Activated CD8-positive, alpha-beta T cell treated with anti-CD3 and anti-CD28 coated beads for 36 hours (primary cell): ENCODE measurements around the gene CACNA1E. TPM values are rescaled to one million over a fixed set of nuclear protein-coding genes. Genes with fewer than 3 reads are reported as not detected.

Experiments
- ATAC-seq: fragments of 200-7000 bp; cut with Tn5 transposase; one replicate; pipeline ENCODE4 v1.10.0; 2021; ENCODE audit warnings: mild to moderate bottlenecking, moderate library complexity
- CTCF ChIA-PET: fragments of 350-600 bp; sonication (Branson Sonifier 250); formaldehyde crosslinking; loops from one replicate; lab custom pipeline; 2021; ENCODE audit warnings: antibody characterized with exemption; lab: Charles Lee
- POLR2A ChIA-PET: fragments of 350-600 bp; sonication (Branson Sonifier 250); formaldehyde crosslinking; loops from one replicate; lab custom pipeline; 2021; ENCODE audit warnings: antibody characterized with exemption; lab: Charles Lee
- DNase-seq: peaks from one replicate; pipeline ENCODE4 v3.0.0-alpha.2; 2020
- H3K27ac Mint-ChIP-seq: one replicate; pipeline ENCODE4 v1.8.0; 2021; ENCODE audit warnings: mild to moderate bottlenecking, mixed read lengths
- H3K27me3 Mint-ChIP-seq: one replicate; pipeline ENCODE4 v1.8.0; 2021; ENCODE audit warnings: mixed read lengths
- H3K36me3 Mint-ChIP-seq: one replicate; pipeline ENCODE4 v1.8.0; 2021; ENCODE audit warnings: low read depth, mixed read lengths
- H3K4me1 Mint-ChIP-seq: one replicate; pipeline ENCODE4 v1.8.0; 2021; ENCODE audit warnings: low read depth, mixed read lengths
- H3K4me3 Mint-ChIP-seq: one replicate; pipeline ENCODE4 v1.8.0; 2021; ENCODE audit warnings: mild to moderate bottlenecking, moderate library complexity, mixed read lengths
- H3K9me3 Mint-ChIP-seq: one replicate; pipeline ENCODE4 v1.8.0; 2021; ENCODE audit warnings: mixed read lengths
- intact Hi-C: fragments of 100-400 bp; cut with micrococcal nuclease; formaldehyde crosslinking; loops from one replicate; pipeline ENCODE4 v1.10.0; 2022
- total RNA-seq, 2 experiments: library from RNA; stranded (reverse); gene quantifications; one replicate each; pipeline ENCODE4 v1.2.3, GENCODE V29; 2021
- TF ChIP-seq, protein P1 (sequence below): fragments of 200-600 bp; IDR thresholded peaks from one replicate; pipeline ENCODE4 v1.8.0; 2022; ENCODE audit warnings: antibody characterized with exemption, mild to moderate bottlenecking

The CACNA1E gene
- total RNA-seq, 2 experiments from 2014 or later, result not detected

DNA sequence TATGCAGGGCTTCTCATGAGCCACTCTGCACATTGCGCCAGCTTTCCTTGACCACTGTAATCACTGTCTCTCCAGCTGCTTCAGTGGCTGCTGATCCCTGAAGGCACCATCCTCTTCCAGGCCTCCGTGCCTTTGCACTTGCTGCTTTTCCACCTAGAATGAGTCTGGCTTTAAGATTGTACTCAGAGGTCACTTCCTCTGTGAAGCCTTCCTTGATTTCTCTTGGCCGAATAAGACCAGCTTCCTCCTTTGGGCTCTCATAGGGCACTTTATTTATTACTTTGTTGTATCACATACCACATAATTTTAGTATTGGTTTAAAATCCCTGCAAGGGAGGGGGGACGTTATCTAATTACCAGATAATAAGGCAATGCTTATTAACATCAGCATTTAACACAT is 10.6 kb downstream of the CACNA1E start:
- ChIA-PET POLR2A (no interaction called here), CTCF (no interaction called here)
- intact Hi-C loops, result loop anchor here (10.0 kb wide), 1 partner anchor 571 kb away; the partner anchor contains the start of gene ZNF648
- no peak for ATAC-seq
- TF ChIP-seq, protein P1, sequence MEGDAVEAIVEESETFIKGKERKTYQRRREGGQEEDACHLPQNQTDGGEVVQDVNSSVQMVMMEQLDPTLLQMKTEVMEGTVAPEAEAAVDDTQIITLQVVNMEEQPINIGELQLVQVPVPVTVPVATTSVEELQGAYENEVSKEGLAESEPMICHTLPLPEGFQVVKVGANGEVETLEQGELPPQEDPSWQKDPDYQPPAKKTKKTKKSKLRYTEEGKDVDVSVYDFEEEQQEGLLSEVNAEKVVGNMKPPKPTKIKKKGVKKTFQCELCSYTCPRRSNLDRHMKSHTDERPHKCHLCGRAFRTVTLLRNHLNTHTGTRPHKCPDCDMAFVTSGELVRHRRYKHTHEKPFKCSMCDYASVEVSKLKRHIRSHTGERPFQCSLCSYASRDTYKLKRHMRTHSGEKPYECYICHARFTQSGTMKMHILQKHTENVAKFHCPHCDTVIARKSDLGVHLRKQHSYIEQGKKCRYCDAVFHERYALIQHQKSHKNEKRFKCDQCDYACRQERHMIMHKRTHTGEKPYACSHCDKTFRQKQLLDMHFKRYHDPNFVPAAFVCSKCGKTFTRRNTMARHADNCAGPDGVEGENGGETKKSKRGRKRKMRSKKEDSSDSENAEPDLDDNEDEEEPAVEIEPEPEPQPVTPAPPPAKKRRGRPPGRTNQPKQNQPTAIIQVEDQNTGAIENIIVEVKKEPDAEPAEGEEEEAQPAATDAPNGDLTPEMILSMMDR, result no peak
- no peaks in the 10 kb centered on the region for H3K4me1 Mint-ChIP-seq
- DNase-seq, result no peak
- no peak overlapping the region for H3K27ac Mint-ChIP-seq
- H3K9me3 Mint-ChIP-seq, result no peaks in the 10 kb centered on the region
- no peaks in the 10 kb centered on the region for H3K36me3 Mint-ChIP-seq
- H3K27me3 Mint-ChIP-seq, result peaks cover 37% of the 10 kb centered on the region
- H3K4me3 Mint-ChIP-seq, result no peak overlapping the region

DNA sequence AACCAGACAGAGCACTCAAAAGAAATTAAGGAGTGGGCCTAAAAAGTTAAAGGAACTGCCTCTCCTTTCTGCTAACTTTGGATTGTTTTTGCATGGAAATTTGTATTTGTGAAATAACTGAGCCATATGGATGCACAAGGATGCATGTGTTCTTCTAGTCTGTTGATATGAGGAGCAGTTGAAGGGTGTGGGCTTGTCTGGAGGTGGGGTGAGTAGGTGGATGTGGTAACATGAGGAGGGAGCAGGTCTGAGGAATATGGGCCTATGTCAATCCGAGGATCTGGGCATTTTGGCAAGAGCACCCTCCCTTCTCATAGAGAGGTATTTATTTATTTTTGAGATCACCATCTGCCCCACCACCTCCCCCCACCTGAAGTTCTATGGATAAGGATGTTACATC is 13.4 kb downstream of the CACNA1E start:
- POLR2A ChIA-PET, result no interaction called here
- Mint-ChIP-seq H3K9me3 (no peaks in the 10 kb centered on the region), H3K36me3 (no peaks in the 10 kb centered on the region), H3K4me1 (no peaks in the 10 kb centered on the region), H3K4me3 (no peak overlapping the region), H3K27ac (no peak overlapping the region), H3K27me3 (peaks cover 32% of the 10 kb centered on the region)
- TF ChIP-seq, protein P1, result no peak
- CTCF ChIA-PET, result interaction anchor here (1.5 kb wide), 1 partner anchor 8 kb away, joined by 5 read pairs; no protein-coding TSS in a partner anchor
- intact Hi-C loops, result loop anchor here (10.0 kb wide), 1 partner anchor 568 kb away; the partner anchor contains the start of gene ZNF648
- DNase-seq (no peak), ATAC-seq (no peak)

DNA sequence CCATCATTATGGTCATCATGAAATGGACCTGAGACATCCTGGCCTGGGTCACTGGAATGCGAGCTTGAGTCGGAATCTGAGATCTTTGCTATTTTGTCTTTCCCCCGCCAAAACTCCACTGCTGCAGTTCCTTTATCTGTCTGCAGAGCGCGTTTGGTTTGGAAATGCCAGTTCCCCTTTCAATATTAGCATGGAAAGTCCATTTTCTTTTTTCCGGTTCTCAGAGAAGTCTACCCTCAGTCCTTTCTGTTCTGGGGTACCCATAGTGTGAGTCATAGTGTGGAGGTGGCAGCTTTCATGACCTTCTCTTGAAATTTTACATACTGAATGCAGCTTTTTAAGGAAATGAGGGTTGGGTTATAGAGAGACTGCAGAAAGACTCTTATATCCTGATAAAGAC is 14.6 kb downstream of the CACNA1E start:
- Mint-ChIP-seq H3K27ac (no peak overlapping the region), H3K9me3 (no peaks in the 10 kb centered on the region), H3K4me3 (no peak overlapping the region), H3K4me1 (no peaks in the 10 kb centered on the region), H3K36me3 (no peaks in the 10 kb centered on the region), H3K27me3 (peaks cover 29% of the 10 kb centered on the region)
- ChIA-PET POLR2A (no interaction called here), CTCF (interaction anchor here (0.7 kb wide), 1 partner anchor 27 kb away, joined by 3 read pairs; no protein-coding TSS in a partner anchor)
- ATAC-seq (peak; percentile 47), DNase-seq (no peak)
- TF ChIP-seq, protein P1, result no peak
- intact Hi-C loops, result loop anchor here (10.0 kb wide), 1 partner anchor 567 kb away; the partner anchor contains the start of gene ZNF648

DNA sequence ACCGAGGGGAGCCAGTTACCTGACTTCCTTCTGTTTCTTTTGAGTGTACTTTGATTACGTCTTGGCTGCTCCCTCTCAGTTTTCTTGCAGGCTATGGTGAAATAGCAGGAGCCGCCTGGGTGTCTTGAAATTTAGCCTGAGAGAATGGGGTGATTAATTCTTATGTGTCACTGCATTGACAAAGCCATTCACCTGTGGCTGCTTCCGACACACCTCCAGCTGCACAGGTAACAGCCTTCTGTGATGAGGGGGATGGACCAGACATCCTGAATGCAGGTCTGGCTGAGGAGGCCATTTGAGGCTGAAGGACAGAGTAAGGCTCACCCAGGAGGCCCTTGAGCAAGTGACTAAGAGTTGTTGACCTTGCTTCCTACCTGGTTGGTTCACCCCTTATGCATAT is 16.5 kb downstream of the CACNA1E start:
- no peak overlapping the region for H3K4me3 Mint-ChIP-seq
- H3K36me3 Mint-ChIP-seq, result no peaks in the 10 kb centered on the region
- POLR2A ChIA-PET, result no interaction called here
- no peak for DNase-seq
- H3K27me3 Mint-ChIP-seq, result peaks cover 23% of the 10 kb centered on the region
- intact Hi-C loops, result loop anchor here (10.0 kb wide), 1 partner anchor 565 kb away; the partner anchor contains the start of gene ZNF648
- no peak for ATAC-seq
- CTCF ChIA-PET, result interaction anchor here (1.1 to 1.3 kb wide), 2 partner anchors 21 to 75 kb away, joined by 3 read pairs; no protein-coding TSS in a partner anchor
- TF ChIP-seq, protein P1, result no peak
- H3K9me3 Mint-ChIP-seq, result no peaks in the 10 kb centered on the region
- H3K27ac Mint-ChIP-seq, result no peak overlapping the region
- peaks cover 3% of the 10 kb centered on the region for H3K4me1 Mint-ChIP-seq

DNA sequence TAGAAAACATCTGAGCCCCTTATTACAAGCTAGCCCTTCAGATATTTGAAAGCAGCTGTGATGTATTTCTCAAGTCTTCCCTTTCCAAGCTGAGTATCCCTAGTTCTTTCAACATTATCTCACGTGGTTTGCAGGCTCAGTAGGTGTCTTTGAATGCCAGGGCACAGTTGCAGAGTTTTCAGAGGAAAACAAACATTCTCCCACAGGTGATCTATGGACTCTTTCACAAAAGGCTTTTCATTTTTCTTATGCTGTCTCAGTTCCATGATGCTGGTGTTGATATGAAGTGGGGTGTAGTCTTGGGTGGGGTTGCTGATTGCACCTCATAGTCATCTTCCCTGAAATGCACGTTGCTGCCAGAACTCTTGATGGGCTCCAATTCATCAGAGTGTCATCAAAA is 17.3 kb downstream of the CACNA1E start:
- no peak overlapping the region for H3K27ac Mint-ChIP-seq
- H3K27me3 Mint-ChIP-seq, result peaks cover 20% of the 10 kb centered on the region
- DNase-seq, result no peak
- CTCF ChIA-PET, result no interaction called here
- no peaks in the 10 kb centered on the region for H3K36me3 Mint-ChIP-seq
- peaks cover 6% of the 10 kb centered on the region for H3K4me1 Mint-ChIP-seq
- TF ChIP-seq, protein P1, result no peak
- H3K9me3 Mint-ChIP-seq, result no peaks in the 10 kb centered on the region
- intact Hi-C loops, result no loop called here
- POLR2A ChIA-PET, result no interaction called here
- H3K4me3 Mint-ChIP-seq, result no peak overlapping the region
- ATAC-seq, result no peak
